ENCODE data around the gene HM13.
"Not testable (repeated sequence)": the region's sequence is repeated elsewhere in the genome, so short reads cannot be mapped to it uniquely, and the experiment has no call there.

Gene HM13

GRCh38 chr20:31508517-31509244, 5.6 kb upstream of the HM13 start:
- no peaks in the 10 kb centered on the region for H3K27me3 ChIP-seq (ENCODE audit: insufficient read depth, low read length)
- H3K4me1 ChIP-seq (ENCODE audit: insufficient read depth, low read length), result no peaks in the 10 kb centered on the region
- H3K9me3 ChIP-seq (ENCODE audit: insufficient read depth, low read depth, low read length), result peaks cover 16% of the 10 kb centered on the region
- H3K9ac ChIP-seq (ENCODE audit: low read depth, low read length), result no peak overlapping the region
- H3K4me3 ChIP-seq (ENCODE audit: low read length), result no peak overlapping the region
- 70% methylated on average over 5 of the region's 5 CpGs for WGBS
- no peak overlapping the region for H3K27ac ChIP-seq (ENCODE audit: low read depth, low read length)
- no peaks in the 10 kb centered on the region for H3K36me3 ChIP-seq (ENCODE audit: insufficient read depth, low read length)

GRCh38 chr20:31515072-31515774, 981 bp downstream of the HM13 start:
- no peaks in the 10 kb centered on the region for H3K9me3 ChIP-seq (ENCODE audit: insufficient read depth, low read depth, low read length)
- H3K36me3 ChIP-seq (ENCODE audit: insufficient read depth, low read length), result peaks cover 18% of the 10 kb centered on the region
- peaks cover 19% of the 10 kb centered on the region for H3K4me1 ChIP-seq (ENCODE audit: insufficient read depth, low read length)
- H3K27ac ChIP-seq (ENCODE audit: low read depth, low read length), result no peak overlapping the region
- WGBS, result 33% methylated on average over 4 of the region's 4 CpGs
- peak overlapping the region; percentile 91 for H3K4me3 ChIP-seq (ENCODE audit: low read length)
- H3K9ac ChIP-seq (ENCODE audit: low read depth, low read length), result peak overlapping the region; percentile 90
- no peaks in the 10 kb centered on the region for H3K27me3 ChIP-seq (ENCODE audit: insufficient read depth, low read length)

GRCh38 chr20:31515775-31516107, 1.5 kb downstream of the HM13 start:
- WGBS, result 90% methylated on average over 3 of the region's 3 CpGs
- no peak overlapping the region for H3K9ac ChIP-seq (ENCODE audit: low read depth, low read length)
- peak overlapping the region; percentile 91 for H3K4me3 ChIP-seq (ENCODE audit: low read length)
- H3K27me3 ChIP-seq (ENCODE audit: insufficient read depth, low read length), result no peaks in the 10 kb centered on the region
- no peak overlapping the region for H3K27ac ChIP-seq (ENCODE audit: low read depth, low read length)
- peaks cover 19% of the 10 kb centered on the region for H3K4me1 ChIP-seq (ENCODE audit: insufficient read depth, low read length)
- no peaks in the 10 kb centered on the region for H3K9me3 ChIP-seq (ENCODE audit: insufficient read depth, low read depth, low read length)
- H3K36me3 ChIP-seq (ENCODE audit: insufficient read depth, low read length), result peaks cover 20% of the 10 kb centered on the region

GRCh38 chr20:31516166-31516565, 1.9 kb downstream of the HM13 start:
- Histone ChIP-seq H3K9ac (ENCODE audit: low read depth, low read length) (no peak overlapping the region), H3K4me1 (ENCODE audit: insufficient read depth, low read length) (peaks cover 19% of the 10 kb centered on the region), H3K36me3 (ENCODE audit: insufficient read depth, low read length) (peaks cover 24% of the 10 kb centered on the region), H3K27ac (ENCODE audit: low read depth, low read length) (no peak overlapping the region), H3K4me3 (ENCODE audit: low read length) (peak overlapping the region; percentile 91; the same call in 1 of the 2 replicates), H3K27me3 (ENCODE audit: insufficient read depth, low read length) (no peaks in the 10 kb centered on the region), H3K9me3 (ENCODE audit: insufficient read depth, low read depth, low read length) (no peaks in the 10 kb centered on the region)
- 89% methylated on average over 4 of the region's 4 CpGs for WGBS

GRCh38 chr20:31516651-31517050, 2.4 kb downstream of the HM13 start:
- 97% methylated on average over 2 of the region's 2 CpGs for WGBS
- no peak overlapping the region for H3K27ac ChIP-seq (ENCODE audit: low read depth, low read length)
- H3K9ac ChIP-seq (ENCODE audit: low read depth, low read length), result no peak overlapping the region

GRCh38 chr20:31517373-31517772, 3.1 kb downstream of the HM13 start:
- no peaks in the 10 kb centered on the region for H3K9me3 ChIP-seq (ENCODE audit: insufficient read depth, low read depth, low read length)
- 80% methylated on average over 4 of the region's 4 CpGs for WGBS
- H3K27ac ChIP-seq (ENCODE audit: low read depth, low read length), result no peak overlapping the region
- peaks cover 25% of the 10 kb centered on the region for H3K36me3 ChIP-seq (ENCODE audit: insufficient read depth, low read length)
- H3K27me3 ChIP-seq (ENCODE audit: insufficient read depth, low read length), result no peaks in the 10 kb centered on the region
- H3K4me3 ChIP-seq (ENCODE audit: low read length), result no peak overlapping the region
- H3K9ac ChIP-seq (ENCODE audit: low read depth, low read length), result no peak overlapping the region
- peaks cover 19% of the 10 kb centered on the region for H3K4me1 ChIP-seq (ENCODE audit: insufficient read depth, low read length)

More at GRCh38 chr20:31516651-31517050, 2.4 kb downstream of the HM13 start:
- Histone ChIP-seq H3K9me3 (ENCODE audit: insufficient read depth, low read depth, low read length) (no peaks in the 10 kb centered on the region), H3K36me3 (ENCODE audit: insufficient read depth, low read length) (peaks cover 25% of the 10 kb centered on the region), H3K4me3 (ENCODE audit: low read length) (no peak overlapping the region), H3K4me1 (ENCODE audit: insufficient read depth, low read length) (peaks cover 19% of the 10 kb centered on the region), H3K27me3 (ENCODE audit: insufficient read depth, low read length) (no peaks in the 10 kb centered on the region)

GRCh38 chr20:31521267-31521666, 7.0 kb downstream of the HM13 start:
- peaks cover 40% of the 10 kb centered on the region for H3K36me3 ChIP-seq (ENCODE audit: insufficient read depth, low read length)
- H3K4me1 ChIP-seq (ENCODE audit: insufficient read depth, low read length); H3K27me3 ChIP-seq (ENCODE audit: insufficient read depth, low read length); H3K4me3 ChIP-seq (ENCODE audit: low read length); H3K9me3 ChIP-seq (ENCODE audit: insufficient read depth, low read depth, low read length); H3K9ac ChIP-seq (ENCODE audit: low read depth, low read length); H3K27ac ChIP-seq (ENCODE audit: low read depth, low read length): not testable (repeated sequence)
- 95% methylated on average over 7 of the region's 7 CpGs for WGBS

- H3K9ac ChIP-seq (ENCODE audit: low read depth, low read length), result no peak overlapping the region
These were observed 8.5 kb downstream of the HM13 start for GRCh38 chr20:31522731-31523130.

GRCh38 chr20:31523361-31524283, 9.4 kb downstream of the HM13 start:
- Histone ChIP-seq H3K27ac (ENCODE audit: low read depth, low read length) (no peak overlapping the region), H3K4me3 (ENCODE audit: low read length) (no peak overlapping the region), H3K9me3 (ENCODE audit: insufficient read depth, low read depth, low read length) (no peaks in the 10 kb centered on the region), H3K9ac (ENCODE audit: low read depth, low read length) (no peak overlapping the region), H3K4me1 (ENCODE audit: insufficient read depth, low read length) (no peaks in the 10 kb centered on the region), H3K27me3 (ENCODE audit: insufficient read depth, low read length) (no peaks in the 10 kb centered on the region), H3K36me3 (ENCODE audit: insufficient read depth, low read length) (peaks cover 53% of the 10 kb centered on the region)
- WGBS, result 97% methylated on average over 8 of the region's 8 CpGs

More at GRCh38 chr20:31522731-31523130, 8.5 kb downstream of the HM13 start:
- Histone ChIP-seq H3K4me3 (ENCODE audit: low read length) (no peak overlapping the region), H3K27ac (ENCODE audit: low read depth, low read length) (no peak overlapping the region), H3K27me3 (ENCODE audit: insufficient read depth, low read length) (no peaks in the 10 kb centered on the region), H3K4me1 (ENCODE audit: insufficient read depth, low read length) (no peaks in the 10 kb centered on the region), H3K36me3 (ENCODE audit: insufficient read depth, low read length) (peaks cover 44% of the 10 kb centered on the region), H3K9me3 (ENCODE audit: insufficient read depth, low read depth, low read length) (no peaks in the 10 kb centered on the region)
- 98% methylated on average over 6 of the region's 6 CpGs for WGBS

- 93% methylated on average over 6 of the region's 6 CpGs for WGBS
- Histone ChIP-seq H3K27ac (ENCODE audit: low read depth, low read length) (no peak overlapping the region), H3K4me1 (ENCODE audit: insufficient read depth, low read length) (no peaks in the 10 kb centered on the region), H3K9ac (ENCODE audit: low read depth, low read length) (no peak overlapping the region), H3K4me3 (ENCODE audit: low read length) (no peak overlapping the region), H3K36me3 (ENCODE audit: insufficient read depth, low read length) (peaks cover 68% of the 10 kb centered on the region), H3K9me3 (ENCODE audit: insufficient read depth, low read depth, low read length) (no peaks in the 10 kb centered on the region), H3K27me3 (ENCODE audit: insufficient read depth, low read length) (no peaks in the 10 kb centered on the region)
These were observed 13.0 kb downstream of the HM13 start for GRCh38 chr20:31527266-31527665.

- Histone ChIP-seq H3K4me1 (ENCODE audit: insufficient read depth, low read length) (no peaks in the 10 kb centered on the region), H3K9me3 (ENCODE audit: insufficient read depth, low read depth, low read length) (no peaks in the 10 kb centered on the region), H3K36me3 (ENCODE audit: insufficient read depth, low read length) (peaks cover 86% of the 10 kb centered on the region), H3K9ac (ENCODE audit: low read depth, low read length) (no peak overlapping the region), H3K4me3 (ENCODE audit: low read length) (no peak overlapping the region), H3K27me3 (ENCODE audit: insufficient read depth, low read length) (no peaks in the 10 kb centered on the region), H3K27ac (ENCODE audit: low read depth, low read length) (no peak overlapping the region)
These were observed 21.1 kb downstream of the HM13 start for GRCh38 chr20:31535298-31535697.

All from HUES64 (cell line).